Glomerular endothelial cell (primary cell): ENCODE results near the gene STARD13. TPM values are rescaled to one million over a fixed set of nuclear protein-coding genes. Genes with fewer than 3 reads are reported as not detected.

Source experiments
- DNase-seq: peaks from one replicate; pipeline ENCODE4 v3.0.0-alpha.2; 2011; ENCODE audit warnings: low read depth, low spot score; ENCODE audit errors: extremely low read depth
- total RNA-seq: library from RNA; depleted of rRNA; stranded (reverse); fragments of >200 nt; gene quantifications from 2 replicates; pipeline ENCODE4 v1.2.3, GENCODE V29; 2015

Gene STARD13
- total RNA-seq = 20.6 and 28.4 TPM in 2 replicates

GRCh38 chr13:33285420-33286124, at the start of gene STARD13:
TSS of gene STARD13 (minus strand) at chr13:33285755. CDS start at chr13:33285638, 117 bp downstream.
- peak; percentile 93 for DNase-seq

GRCh38 chr13:33334831-33335230, 49.3 kb upstream of the STARD13 start:
- no peak for DNase-seq

GRCh38 chr13:33331962-33332361, 46.4 kb upstream of the STARD13 start:
- DNase-seq = no peak

- DNase-seq = no peak
Measured at GRCh38 chr13:33330483-33330882, 44.9 kb upstream of the STARD13 start.

GRCh38 chr13:33328701-33329100, 43.1 kb upstream of the STARD13 start:
- no peak for DNase-seq

GRCh38 chr13:33326723-33327122, 41.2 kb upstream of the STARD13 start:
- DNase-seq = no peak

GRCh38 chr13:33326246-33326645, 40.7 kb upstream of the STARD13 start:
- DNase-seq = no peak

- DNase-seq = no peak
Measured at GRCh38 chr13:33323801-33324510, 38.4 kb upstream of the STARD13 start.

- no peak for DNase-seq
Measured at GRCh38 chr13:33322965-33323668, 37.6 kb upstream of the STARD13 start.

GRCh38 chr13:33322543-33322809, 36.9 kb upstream of the STARD13 start:
- DNase-seq = no peak

GRCh38 chr13:33321686-33322542, 36.4 kb upstream of the STARD13 start:
- DNase-seq = no peak

- DNase-seq = no peak
Measured at GRCh38 chr13:33319859-33320258, 34.3 kb upstream of the STARD13 start.

- no peak for DNase-seq
Measured at GRCh38 chr13:33318744-33319143, 33.2 kb upstream of the STARD13 start.

GRCh38 chr13:33318037-33318436, 32.5 kb upstream of the STARD13 start:
- no peak for DNase-seq

- no peak for DNase-seq
Measured at GRCh38 chr13:33316890-33317289, 31.3 kb upstream of the STARD13 start.

- DNase-seq = no peak
Measured at GRCh38 chr13:33313504-33313903, 27.9 kb upstream of the STARD13 start.

- no peak for DNase-seq
Measured at GRCh38 chr13:33312861-33313212, 27.3 kb upstream of the STARD13 start.

- DNase-seq = no peak
Measured at GRCh38 chr13:33312150-33312860, 26.8 kb upstream of the STARD13 start.

- no peak for DNase-seq
Measured at GRCh38 chr13:33311040-33311439, 25.5 kb upstream of the STARD13 start.

- no peak for DNase-seq
Measured at GRCh38 chr13:33310245-33311038, 24.9 kb upstream of the STARD13 start.
